Neuronal stem cell (in vitro differentiated cells): ENCODE data around the gene ANKRD13A.

Source experiments
- DNase-seq: peaks from one replicate; pipeline ENCODE4 v3.0.0-alpha.2; 2013; ENCODE audit warnings: low spot score
- H2AFZ ChIP-seq: one replicate; pipeline ENCODE4 v1.6.1; 2013; ENCODE audit warnings: mild to moderate bottlenecking, low read length, inconsistent platforms
- H2AK5ac ChIP-seq: 2 replicates; pipeline ENCODE4 v1.6.1; 2013; ENCODE audit warnings: low read depth, mild to moderate bottlenecking, inconsistent platforms, low read length, moderate library complexity, mixed read lengths
- H2BK120ac ChIP-seq: 2 replicates; pipeline ENCODE4 v1.6.1; 2013; ENCODE audit warnings: low read depth, mild to moderate bottlenecking, inconsistent platforms, low read length, moderate library complexity, mixed read lengths
- H2BK12ac ChIP-seq: one replicate; pipeline ENCODE4 v1.6.1; 2013; ENCODE audit warnings: low read length, inconsistent platforms
- H2BK15ac ChIP-seq: 2 replicates; pipeline ENCODE4 v1.6.1; 2013; ENCODE audit warnings: mild to moderate bottlenecking, low read length, inconsistent platforms, mixed read lengths
- H2BK5ac ChIP-seq: one replicate; pipeline ENCODE4 v1.6.1; 2013; ENCODE audit warnings: inconsistent platforms, mild to moderate bottlenecking, low read length, moderate library complexity
- H3K14ac ChIP-seq: one replicate; pipeline ENCODE4 v1.6.1; 2013; ENCODE audit warnings: low read length, inconsistent platforms
- H3K18ac ChIP-seq: 2 replicates; pipeline ENCODE4 v1.6.1; 2013; ENCODE audit warnings: low read length, inconsistent platforms
- H3K23ac ChIP-seq: 2 replicates; pipeline ENCODE4 v1.6.1; 2013; ENCODE audit warnings: low read depth, mild to moderate bottlenecking, mixed read lengths, low read length, inconsistent platforms; ENCODE audit not compliant: poor library complexity
- H3K27ac ChIP-seq: replicated peaks from 3 replicates; pipeline ENCODE4 v1.5.1; 2013; ENCODE audit warnings: low read length, inconsistent platforms
- H3K27me3 ChIP-seq, 3 experiments: 2 replicates each; pipeline ENCODE4 v1.6.1; 2013; ENCODE audit warnings: low read length in 3 of 3, mild to moderate bottlenecking in 2 of 3, inconsistent platforms in 1 of 3, low read depth in 1 of 3, mixed read lengths in 1 of 3, moderate library complexity in 1 of 3; ENCODE audit not compliant: control insufficient read depth in 3 of 3, insufficient read depth in 3 of 3
- H3K36me3 ChIP-seq, 2 donors: replicated peaks in 1 of 2; 2 replicates each; pipeline ENCODE4 v1.6.1; 2013; ENCODE audit warnings: low read length in 2 of 2; ENCODE audit not compliant: control insufficient read depth in 2 of 2, insufficient read depth in 2 of 2
- H3K4ac ChIP-seq: 2 replicates; pipeline ENCODE4 v1.6.1; 2013; ENCODE audit warnings: inconsistent platforms, mild to moderate bottlenecking, low read length, moderate library complexity
- H3K4me1 ChIP-seq, 2 donors: 1 replicate in 1 of 2; 2 replicates in 1 of 2; pipeline ENCODE4 v1.6.1; 2013; ENCODE audit warnings: low read length in 2 of 2, low read depth in 1 of 2; ENCODE audit not compliant: control insufficient read depth in 2 of 2, insufficient read depth in 1 of 2
- H3K4me2 ChIP-seq: one replicate; pipeline ENCODE4 v1.6.1; 2013; ENCODE audit warnings: mild to moderate bottlenecking, low read length, inconsistent platforms; ENCODE audit not compliant: insufficient read depth, poor library complexity, severe bottlenecking
- H3K4me3 ChIP-seq, 2 donors: 2 replicates each; pipeline ENCODE4 v1.5.1; 2013; ENCODE audit warnings: low read length in 2 of 2, mild to moderate bottlenecking in 2 of 2, inconsistent platforms in 1 of 2, moderate library complexity in 1 of 2
- H3K79me1 ChIP-seq: one replicate; pipeline ENCODE4 v1.6.1; 2013; ENCODE audit warnings: low read depth, mild to moderate bottlenecking, inconsistent platforms, low read length, moderate library complexity
- H3K9ac ChIP-seq: one replicate; pipeline ENCODE4 v1.6.1; 2013; ENCODE audit warnings: mild to moderate bottlenecking, low read depth, low read length, inconsistent platforms; ENCODE audit not compliant: poor library complexity
- H3K9me3 ChIP-seq, 2 donors: replicated peaks in 1 of 2; 2 replicates each; pipeline versions ENCODE3 to v1.6.1; 2013; ENCODE audit warnings: low read length in 2 of 2, mild to moderate bottlenecking in 2 of 2, inconsistent platforms in 1 of 2, low read depth in 1 of 2, mixed read lengths in 1 of 2, moderate library complexity in 1 of 2; ENCODE audit not compliant: control insufficient read depth in 2 of 2, insufficient read depth in 1 of 2
- H4K8ac ChIP-seq: one replicate; pipeline ENCODE4 v1.6.1; 2013; ENCODE audit warnings: low read depth, mild to moderate bottlenecking, inconsistent platforms, low read length, moderate library complexity
- H4K91ac ChIP-seq: one replicate; pipeline ENCODE4 v1.6.1; 2013; ENCODE audit warnings: low read length, low read depth, mild to moderate bottlenecking, inconsistent platforms; ENCODE audit not compliant: poor library complexity
- WGBS, 2 donors: extraction: QIAGEN DNeasy Blood & Tissue Kit; methylation state at CpG; one replicate each; pipeline ENCODE4 v1.1.7; 2013; ENCODE audit warnings: missing lambda C conversion rate in 2 of 2, mixed read lengths in 1 of 2; ENCODE audit not compliant: insufficient read length in 2 of 2, insufficient replicate concordance in 1 of 2; ENCODE audit errors: extremely low coverage in 2 of 2; 5-methylcytosine and 5-hydroxymethylcytosine counted together

Gene ANKRD13A

DNA sequence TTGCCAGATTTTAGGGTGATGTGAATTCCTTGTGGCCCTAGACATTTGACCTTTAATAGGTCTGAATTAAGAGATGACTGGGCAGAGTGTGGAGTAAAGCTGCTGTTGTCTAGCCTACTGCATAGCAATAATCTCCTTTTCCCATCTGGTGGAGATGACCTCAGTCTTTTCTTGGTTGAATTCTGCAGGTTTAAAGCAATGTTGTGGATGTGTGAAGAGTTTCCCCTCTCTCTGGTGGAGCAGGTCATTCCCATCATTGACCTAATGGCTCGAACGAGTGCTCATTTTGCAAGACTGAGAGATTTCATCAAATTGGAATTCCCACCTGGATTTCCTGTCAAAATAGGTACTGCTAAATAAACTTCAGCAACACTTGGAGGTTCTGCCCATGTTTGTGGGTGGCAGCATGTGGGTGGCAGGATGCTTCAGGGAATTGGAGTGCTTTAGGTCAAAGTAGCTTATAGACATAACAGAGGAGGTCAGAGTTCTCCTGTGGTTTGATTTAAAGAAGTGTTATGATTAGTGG is 30.1 kb downstream of the ANKRD13A start:
- Histone ChIP-seq H3K4me1 (no peaks in the 10 kb centered on the region), H3K27ac (no peak overlapping the region), H4K91ac (no peak overlapping the region), H2AK5ac (no peak overlapping the region), H3K14ac (no peak overlapping the region), H4K8ac (no peak overlapping the region), H3K4me2 (no peak overlapping the region), H3K4me3 (no peak overlapping the region), H2BK5ac (no peak overlapping the region), H2AFZ (no peak overlapping the region), H2BK15ac (no peak overlapping the region), H3K79me1 (no peaks in the 10 kb centered on the region), H3K27me3 (no peaks in the 10 kb centered on the region), H2BK12ac (no peak overlapping the region), H3K23ac (no peak overlapping the region), H3K9me3 (no peaks in the 10 kb centered on the region), H3K9ac (no peak overlapping the region), H3K18ac (no peak overlapping the region), H2BK120ac (no peak overlapping the region), H3K36me3 (peaks cover 6 to 78% of the 10 kb centered on the region in 2 donors), H3K4ac (no peak overlapping the region)
- no peak for DNase-seq
- no CpG with 5 or more reads among the region's 2 CpGs for WGBS, 2 donors

DNA sequence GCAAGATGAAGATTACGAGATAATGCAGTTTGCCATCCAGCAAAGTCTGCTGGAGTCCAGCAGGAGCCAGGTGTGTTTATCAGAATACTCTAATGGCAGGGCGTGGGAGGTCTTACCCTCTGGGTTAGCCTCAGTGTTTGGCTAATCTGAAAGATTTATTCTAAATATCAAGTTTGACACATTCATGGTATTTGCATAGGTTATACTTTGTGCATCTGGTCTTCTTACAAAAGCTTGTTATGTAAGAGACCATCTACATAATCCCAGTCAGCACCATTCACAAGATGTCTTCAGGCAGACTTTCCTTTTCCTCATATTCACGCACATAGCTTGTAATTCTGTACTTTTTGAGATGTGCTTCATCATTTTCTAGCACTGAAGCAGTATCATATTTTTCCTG is 34.7 kb downstream of the ANKRD13A start:
- Histone ChIP-seq H4K8ac (no peak overlapping the region), H3K4me3 (no peak overlapping the region), H3K4me2 (no peak overlapping the region), H2AFZ (no peak overlapping the region), H3K27me3 (no peaks in the 10 kb centered on the region), H3K9ac (no peak overlapping the region), H3K27ac (no peak overlapping the region), H3K9me3 (no peaks in the 10 kb centered on the region), H4K91ac (no peak overlapping the region), H2BK120ac (no peak overlapping the region), H3K14ac (no peak overlapping the region), H3K18ac (no peak overlapping the region), H2AK5ac (no peak overlapping the region), H3K4ac (no peak overlapping the region), H2BK12ac (no peak overlapping the region), H3K4me1 (peaks cover 0 to 2% of the 10 kb centered on the region in 2 donors), H3K36me3 (peaks cover 14 to 88% of the 10 kb centered on the region in 2 donors), H2BK5ac (no peak overlapping the region), H2BK15ac (no peak overlapping the region), H3K23ac (no peak overlapping the region), H3K79me1 (no peaks in the 10 kb centered on the region)
- no peak for DNase-seq
- WGBS, 2 donors = no CpG with 5 or more reads among the region's 3 CpGs

- no peak overlapping the region for H2BK5ac ChIP-seq
- no CpG with 5 or more reads among the region's 7 CpGs for WGBS, 2 donors
- no peaks in the 10 kb centered on the region for H3K27me3 ChIP-seq
- no peak overlapping the region for H4K8ac ChIP-seq
- no peak overlapping the region for H3K27ac ChIP-seq
- peaks cover 16 to 85% of the 10 kb centered on the region in 2 donors for H3K36me3 ChIP-seq
- no peak overlapping the region for H4K91ac ChIP-seq
- H3K18ac ChIP-seq = no peak overlapping the region
- no peaks in the 10 kb centered on the region for H3K79me1 ChIP-seq
- no peak overlapping the region for H2BK15ac ChIP-seq
- no peak for DNase-seq
- H3K4ac ChIP-seq = no peak overlapping the region
- no peak overlapping the region for H2BK120ac ChIP-seq
- no peak overlapping the region for H3K4me3 ChIP-seq
- no peak overlapping the region for H2AK5ac ChIP-seq
- H3K9me3 ChIP-seq = no peaks in the 10 kb centered on the region
- no peak overlapping the region for H3K4me2 ChIP-seq
- H3K23ac ChIP-seq = no peak overlapping the region
- H3K14ac ChIP-seq = no peak overlapping the region
- no peak overlapping the region for H3K9ac ChIP-seq
- H2BK12ac ChIP-seq = no peak overlapping the region
- no peak overlapping the region for H2AFZ ChIP-seq
- peaks cover 0 to 2% of the 10 kb centered on the region in 2 donors for H3K4me1 ChIP-seq
These were observed 36.4 kb downstream of the ANKRD13A start for GRCh38 chr12:110035534-110036104.

GRCh38 chr12:110037315-110037714 is 38.1 kb downstream of the ANKRD13A start:
- H3K4me2 ChIP-seq = no peak overlapping the region
- no peak overlapping the region for H2AFZ ChIP-seq
- no peak overlapping the region for H3K4ac ChIP-seq
- H3K18ac ChIP-seq = no peak overlapping the region
- no peak overlapping the region for H2BK5ac ChIP-seq
- no peak overlapping the region for H3K27ac ChIP-seq
- H3K9me3 ChIP-seq = no peaks in the 10 kb centered on the region
- H3K23ac ChIP-seq = no peak overlapping the region
- H2BK120ac ChIP-seq = no peak overlapping the region
- peak overlapping the region in 1 of 2 donors; percentile 9 for H3K4me3 ChIP-seq
- H2BK12ac ChIP-seq = no peak overlapping the region
- H3K9ac ChIP-seq = no peak overlapping the region
- no peak overlapping the region for H3K14ac ChIP-seq
- H3K27me3 ChIP-seq = no peaks in the 10 kb centered on the region
- WGBS, 2 donors = no CpG with 5 or more reads among the region's 5 CpGs
- no peak for DNase-seq
- no peak overlapping the region for H4K8ac ChIP-seq
- H3K36me3 ChIP-seq = peaks cover 22 to 84% of the 10 kb centered on the region in 2 donors
- H2AK5ac ChIP-seq = no peak overlapping the region
- H3K4me1 ChIP-seq = peaks cover 0 to 2% of the 10 kb centered on the region in 2 donors
- no peak overlapping the region for H2BK15ac ChIP-seq
- H3K79me1 ChIP-seq = no peaks in the 10 kb centered on the region
- no peak overlapping the region for H4K91ac ChIP-seq
